SJSA1 (cell line): ENCODE results near the gene SAMD8. TPM values are rescaled to one million over a fixed set of nuclear protein-coding genes. Genes with fewer than 3 reads are reported as not detected.

Experiments used
- DNase-seq, 2 experiments: peaks; one replicate each; pipeline ENCODE4 v3.0.0-alpha.2; 2015 to 2020; ENCODE audit warnings: low spot score in 2 of 2, low read depth in 1 of 2
- H3K27ac ChIP-seq: fragments of 250-450 bp; sonication (Bioruptor Pico); 2 replicates; pipeline ENCODE4 v1.5.1; 2020; ENCODE audit warnings: mild to moderate bottlenecking, moderate library complexity
- H3K27me3 ChIP-seq: fragments of 250-450 bp; sonication (Bioruptor Pico); replicated peaks from 2 replicates; pipeline ENCODE4 v1.5.1; 2020; ENCODE audit warnings: mild to moderate bottlenecking, moderate library complexity
- H3K36me3 ChIP-seq: fragments of 250-450 bp; sonication (Bioruptor Pico); 2 replicates; pipeline ENCODE4 v1.5.1; 2020; ENCODE audit warnings: mild to moderate bottlenecking
- H3K4me1 ChIP-seq: fragments of 250-450 bp; sonication (Bioruptor Pico); replicated peaks from 2 replicates; pipeline ENCODE4 v1.6.1; 2021; ENCODE audit warnings: mild to moderate bottlenecking
- H3K4me3 ChIP-seq: fragments of 250-450 bp; sonication (Bioruptor Pico); 2 replicates; pipeline ENCODE4 v1.5.1; 2020; ENCODE audit warnings: mild to moderate bottlenecking
- H3K9me3 ChIP-seq: fragments of 250-450 bp; sonication (Bioruptor Pico); replicated peaks from 2 replicates; pipeline ENCODE4 v1.5.1; 2020; ENCODE audit warnings: mild to moderate bottlenecking
- total RNA-seq: library from RNA; depleted of rRNA; stranded (reverse); fragments of >200 nt; shearing (Covaris generic); gene quantifications from 2 replicates; pipeline ENCODE4 v1.2.3, GENCODE V29; 2014

SAMD8 gene
- total RNA-seq, 1 experiment from 2014 or later = 24.8 TPM

GRCh38 chr10:75096749-75097148, 14.7 kb upstream of the SAMD8 start:
- DNase-seq = no peak

GRCh38 chr10:75097666-75098285, 13.7 kb upstream of the SAMD8 start:
- Histone ChIP-seq H3K36me3 (no peaks in the 10 kb centered on the region), H3K9me3 (no peaks in the 10 kb centered on the region), H3K27me3 (no peaks in the 10 kb centered on the region), H3K4me1 (no peaks in the 10 kb centered on the region), H3K4me3 (no peak overlapping the region), H3K27ac (no peak overlapping the region)
- DNase-seq = no peak

More at GRCh38 chr10:75096749-75097148, 14.7 kb upstream of the SAMD8 start:
- Histone ChIP-seq H3K4me3 (no peak overlapping the region), H3K27ac (no peak overlapping the region), H3K27me3 (no peaks in the 10 kb centered on the region), H3K9me3 (no peaks in the 10 kb centered on the region), H3K4me1 (no peaks in the 10 kb centered on the region), H3K36me3 (no peaks in the 10 kb centered on the region)

GRCh38 chr10:75098902-75099673, 12.4 kb upstream of the SAMD8 start:
- Histone ChIP-seq H3K4me1 (no peaks in the 10 kb centered on the region), H3K27me3 (no peaks in the 10 kb centered on the region), H3K27ac (no peak overlapping the region), H3K36me3 (no peaks in the 10 kb centered on the region), H3K4me3 (no peak overlapping the region), H3K9me3 (no peaks in the 10 kb centered on the region)
- DNase-seq = no peak

GRCh38 chr10:75099952-75100763, 11.3 kb upstream of the SAMD8 start:
- H3K4me1 ChIP-seq = no peaks in the 10 kb centered on the region
- H3K36me3 ChIP-seq = no peaks in the 10 kb centered on the region
- no peaks in the 10 kb centered on the region for H3K27me3 ChIP-seq
- H3K27ac ChIP-seq = no peak overlapping the region
- no peaks in the 10 kb centered on the region for H3K9me3 ChIP-seq
- DNase-seq = peak; percentile 56 to 78
- no peak overlapping the region for H3K4me3 ChIP-seq

- no peaks in the 10 kb centered on the region for H3K27me3 ChIP-seq
- H3K4me3 ChIP-seq = no peak overlapping the region
- H3K9me3 ChIP-seq = no peaks in the 10 kb centered on the region
- no peak overlapping the region for H3K27ac ChIP-seq
- no peaks in the 10 kb centered on the region for H3K36me3 ChIP-seq
- no peak for DNase-seq
- H3K4me1 ChIP-seq = no peaks in the 10 kb centered on the region
Measured at GRCh38 chr10:75100764-75101291, 10.6 kb upstream of the SAMD8 start.

- H3K36me3 ChIP-seq = no peaks in the 10 kb centered on the region
- H3K27ac ChIP-seq = no peak overlapping the region
- no peaks in the 10 kb centered on the region for H3K27me3 ChIP-seq
- H3K9me3 ChIP-seq = no peaks in the 10 kb centered on the region
- H3K4me3 ChIP-seq = no peak overlapping the region
- H3K4me1 ChIP-seq = no peaks in the 10 kb centered on the region
- DNase-seq = no peak
Measured at GRCh38 chr10:75101416-75102251, 9.8 kb upstream of the SAMD8 start.

GRCh38 chr10:75102830-75103673, 8.4 kb upstream of the SAMD8 start:
- no peak for DNase-seq
- Histone ChIP-seq H3K36me3 (no peaks in the 10 kb centered on the region), H3K9me3 (no peaks in the 10 kb centered on the region), H3K4me1 (no peaks in the 10 kb centered on the region), H3K27ac (no peak overlapping the region), H3K4me3 (no peak overlapping the region), H3K27me3 (no peaks in the 10 kb centered on the region)

- no peaks in the 10 kb centered on the region for H3K27me3 ChIP-seq
- no peak overlapping the region for H3K27ac ChIP-seq
Measured at GRCh38 chr10:75103881-75104686, 7.4 kb upstream of the SAMD8 start.

GRCh38 chr10:75104842-75105241, 6.6 kb upstream of the SAMD8 start:
- Histone ChIP-seq H3K27ac (no peak overlapping the region), H3K36me3 (no peaks in the 10 kb centered on the region), H3K9me3 (no peaks in the 10 kb centered on the region), H3K4me1 (no peaks in the 10 kb centered on the region), H3K4me3 (no peak overlapping the region), H3K27me3 (no peaks in the 10 kb centered on the region)
- DNase-seq = no peak

More at GRCh38 chr10:75103881-75104686, 7.4 kb upstream of the SAMD8 start:
- DNase-seq = no peak
- Histone ChIP-seq H3K9me3 (no peaks in the 10 kb centered on the region), H3K36me3 (no peaks in the 10 kb centered on the region), H3K4me3 (no peak overlapping the region), H3K4me1 (no peaks in the 10 kb centered on the region)

GRCh38 chr10:75105576-75106197, 5.8 kb upstream of the SAMD8 start:
- DNase-seq = no peak
- Histone ChIP-seq H3K27ac (no peak overlapping the region), H3K9me3 (no peaks in the 10 kb centered on the region), H3K36me3 (no peaks in the 10 kb centered on the region), H3K4me3 (no peak overlapping the region), H3K4me1 (peaks cover 2% of the 10 kb centered on the region; the same call in 1 of the 2 replicates), H3K27me3 (no peaks in the 10 kb centered on the region)

- Histone ChIP-seq H3K4me1 (peaks cover 5% of the 10 kb centered on the region; the same call in 1 of the 2 replicates), H3K27ac (no peak overlapping the region), H3K4me3 (no peak overlapping the region), H3K36me3 (no peaks in the 10 kb centered on the region), H3K27me3 (no peaks in the 10 kb centered on the region), H3K9me3 (no peaks in the 10 kb centered on the region)
- no peak for DNase-seq
Measured at GRCh38 chr10:75106242-75106641, 5.2 kb upstream of the SAMD8 start.
